Neural crest cell (in vitro differentiated cells): ENCODE data around the gene SEC23A. TPM values are rescaled to one million over a fixed set of nuclear protein-coding genes. Genes with fewer than 3 reads are reported as not detected.

ENCODE experiments used
- DNase-seq: peaks from one replicate; pipeline ENCODE4 v3.0.0; 2021; ENCODE audit warnings: low read depth, mixed read lengths, low spot score
- H3K27ac Mint-ChIP-seq: one replicate; pipeline ENCODE4 v1.8.0; 2021; ENCODE audit warnings: mild to moderate bottlenecking, mixed read lengths; ENCODE audit not compliant: unreplicated experiment
- H3K27me3 Mint-ChIP-seq: 2 replicates; pipeline ENCODE4 v1.8.0; 2021; ENCODE audit warnings: low read depth, mild to moderate bottlenecking, mixed read lengths
- H3K36me3 Mint-ChIP-seq: 2 replicates; pipeline ENCODE4 v1.8.0; 2021; ENCODE audit warnings: low read depth, mild to moderate bottlenecking, mixed read lengths
- H3K4me1 Mint-ChIP-seq: 2 replicates; pipeline ENCODE4 v1.8.0; 2021; ENCODE audit warnings: mixed read lengths
- H3K4me3 Mint-ChIP-seq: one replicate; pipeline ENCODE4 v1.8.0; 2021; ENCODE audit warnings: mild to moderate bottlenecking, mixed read lengths
- H3K9me3 Mint-ChIP-seq: 2 replicates; pipeline ENCODE4 v1.8.0; 2021; ENCODE audit warnings: mixed read lengths
- total RNA-seq: library from RNA; stranded (reverse); gene quantifications from 2 replicates; pipeline ENCODE4 v1.2.1, GENCODE V29; 2021
- TF ChIP-seq, protein P1 (sequence below): fragments of 200-600 bp; sonication (generic); conservative IDR thresholded peaks from 2 replicates; pipeline ENCODE4 v1.5.0; 2021; ENCODE audit warnings: antibody characterized with exemption, mild to moderate bottlenecking

The SEC23A gene
- total RNA-seq, 1 donor from 2014 or later = 70.6 TPM

DNA sequence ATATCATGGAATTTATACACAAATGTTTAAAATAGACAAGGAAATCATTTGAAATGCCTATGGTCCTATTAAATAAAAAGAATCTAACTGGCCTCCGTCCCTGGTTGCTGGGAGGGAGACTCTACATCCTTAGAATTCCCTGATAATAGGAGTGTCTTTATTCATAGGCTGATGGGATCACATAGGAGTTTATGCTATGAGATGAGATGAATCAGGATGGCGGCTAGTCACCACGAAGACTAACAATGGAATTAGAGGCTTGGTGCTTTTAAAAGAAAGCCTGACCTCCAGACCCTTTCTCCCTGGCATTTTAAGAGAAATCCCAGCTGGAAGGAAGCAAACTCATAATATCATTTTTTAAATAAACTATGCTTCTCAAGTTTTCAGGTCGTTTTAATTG, 69.7 kb downstream of the SEC23A start:
- Mint-ChIP-seq H3K9me3 (no peaks in the 10 kb centered on the region), H3K27ac (no peak overlapping the region), H3K27me3 (no peaks in the 10 kb centered on the region), H3K4me1 (peaks cover 5% of the 10 kb centered on the region), H3K36me3 (peaks cover 18% of the 10 kb centered on the region), H3K4me3 (no peak overlapping the region)
- no peak for DNase-seq
- TF ChIP-seq, protein P1, sequence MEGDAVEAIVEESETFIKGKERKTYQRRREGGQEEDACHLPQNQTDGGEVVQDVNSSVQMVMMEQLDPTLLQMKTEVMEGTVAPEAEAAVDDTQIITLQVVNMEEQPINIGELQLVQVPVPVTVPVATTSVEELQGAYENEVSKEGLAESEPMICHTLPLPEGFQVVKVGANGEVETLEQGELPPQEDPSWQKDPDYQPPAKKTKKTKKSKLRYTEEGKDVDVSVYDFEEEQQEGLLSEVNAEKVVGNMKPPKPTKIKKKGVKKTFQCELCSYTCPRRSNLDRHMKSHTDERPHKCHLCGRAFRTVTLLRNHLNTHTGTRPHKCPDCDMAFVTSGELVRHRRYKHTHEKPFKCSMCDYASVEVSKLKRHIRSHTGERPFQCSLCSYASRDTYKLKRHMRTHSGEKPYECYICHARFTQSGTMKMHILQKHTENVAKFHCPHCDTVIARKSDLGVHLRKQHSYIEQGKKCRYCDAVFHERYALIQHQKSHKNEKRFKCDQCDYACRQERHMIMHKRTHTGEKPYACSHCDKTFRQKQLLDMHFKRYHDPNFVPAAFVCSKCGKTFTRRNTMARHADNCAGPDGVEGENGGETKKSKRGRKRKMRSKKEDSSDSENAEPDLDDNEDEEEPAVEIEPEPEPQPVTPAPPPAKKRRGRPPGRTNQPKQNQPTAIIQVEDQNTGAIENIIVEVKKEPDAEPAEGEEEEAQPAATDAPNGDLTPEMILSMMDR = no peak

DNA sequence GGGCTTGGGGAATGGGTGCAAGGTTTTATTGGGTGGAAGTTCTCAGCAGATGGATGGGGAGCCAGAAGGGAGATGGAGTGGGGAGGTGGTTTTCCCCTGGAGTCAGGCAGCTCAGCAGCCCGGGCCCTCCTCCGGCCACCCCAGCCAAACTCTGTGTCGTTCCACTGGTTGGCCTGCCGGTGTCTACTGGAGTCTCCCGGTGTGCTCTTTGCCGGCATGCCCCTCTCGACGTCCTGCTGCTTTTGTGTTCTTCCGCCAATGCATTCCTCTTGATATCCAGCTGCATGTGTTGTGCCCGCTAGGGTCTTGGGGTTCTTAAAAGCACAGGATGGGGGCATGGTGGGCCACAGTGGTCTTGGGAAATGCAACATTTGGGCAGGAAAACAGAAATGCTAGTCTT, 72.8 kb downstream of the SEC23A start:
- DNase-seq = no peak
- TF ChIP-seq, protein P1 = no peak
- Mint-ChIP-seq H3K9me3 (no peaks in the 10 kb centered on the region), H3K27ac (no peak overlapping the region), H3K4me3 (no peak overlapping the region), H3K4me1 (peaks cover 13% of the 10 kb centered on the region), H3K36me3 (peaks cover 18% of the 10 kb centered on the region), H3K27me3 (no peaks in the 10 kb centered on the region)

DNA sequence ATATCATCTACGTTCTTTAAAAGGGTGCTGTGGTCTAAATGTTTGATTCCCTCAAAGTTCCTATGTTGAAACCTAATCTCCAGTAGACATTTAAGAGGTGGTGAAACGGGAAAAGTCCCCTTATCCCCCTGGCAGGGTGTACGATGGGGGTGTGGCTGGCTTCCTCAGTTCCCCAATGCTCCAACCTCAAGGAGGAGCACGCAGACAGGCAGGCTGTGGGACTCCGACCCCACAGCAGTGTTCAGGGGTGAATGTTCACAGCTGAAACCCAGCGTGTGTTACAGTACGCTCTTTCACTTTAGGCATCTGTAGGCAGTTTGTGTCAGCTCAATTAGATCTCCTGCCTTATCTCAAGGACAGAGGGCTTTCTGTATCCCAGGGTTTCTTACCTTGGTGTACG, 73.2 kb downstream of the SEC23A start:
- TF ChIP-seq, protein P1 = no peak
- Mint-ChIP-seq H3K27me3 (no peaks in the 10 kb centered on the region), H3K9me3 (no peaks in the 10 kb centered on the region), H3K27ac (peak overlapping the region; percentile 21), H3K4me1 (peaks cover 13% of the 10 kb centered on the region), H3K4me3 (no peak overlapping the region), H3K36me3 (peaks cover 18% of the 10 kb centered on the region)
- no peak for DNase-seq

DNA sequence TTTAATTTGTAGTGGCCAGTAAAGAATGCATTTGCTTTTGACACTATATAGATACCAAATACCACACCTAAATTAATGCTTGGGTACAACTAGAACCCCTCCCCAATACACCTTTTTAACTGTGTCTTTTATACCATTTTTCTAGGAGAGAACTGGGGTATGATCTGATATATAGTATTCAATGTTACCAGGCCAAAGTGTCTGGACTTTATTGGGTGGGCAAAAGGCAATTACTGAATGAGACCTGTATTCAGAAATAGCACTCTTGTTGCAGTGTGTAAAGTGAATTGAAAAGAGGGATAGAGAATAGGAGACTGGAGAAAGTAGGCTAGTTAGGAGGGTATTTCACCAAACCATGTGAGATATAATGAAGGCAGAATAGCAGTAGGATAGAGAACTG, 74.4 kb downstream of the SEC23A start:
- peaks cover 12% of the 10 kb centered on the region for H3K4me1 Mint-ChIP-seq
- no peak overlapping the region for H3K27ac Mint-ChIP-seq
- peaks cover 18% of the 10 kb centered on the region for H3K36me3 Mint-ChIP-seq
- no peaks in the 10 kb centered on the region for H3K9me3 Mint-ChIP-seq
- TF ChIP-seq, protein P1 = no peak
- H3K4me3 Mint-ChIP-seq = no peak overlapping the region
- no peaks in the 10 kb centered on the region for H3K27me3 Mint-ChIP-seq
- no peak for DNase-seq

DNA sequence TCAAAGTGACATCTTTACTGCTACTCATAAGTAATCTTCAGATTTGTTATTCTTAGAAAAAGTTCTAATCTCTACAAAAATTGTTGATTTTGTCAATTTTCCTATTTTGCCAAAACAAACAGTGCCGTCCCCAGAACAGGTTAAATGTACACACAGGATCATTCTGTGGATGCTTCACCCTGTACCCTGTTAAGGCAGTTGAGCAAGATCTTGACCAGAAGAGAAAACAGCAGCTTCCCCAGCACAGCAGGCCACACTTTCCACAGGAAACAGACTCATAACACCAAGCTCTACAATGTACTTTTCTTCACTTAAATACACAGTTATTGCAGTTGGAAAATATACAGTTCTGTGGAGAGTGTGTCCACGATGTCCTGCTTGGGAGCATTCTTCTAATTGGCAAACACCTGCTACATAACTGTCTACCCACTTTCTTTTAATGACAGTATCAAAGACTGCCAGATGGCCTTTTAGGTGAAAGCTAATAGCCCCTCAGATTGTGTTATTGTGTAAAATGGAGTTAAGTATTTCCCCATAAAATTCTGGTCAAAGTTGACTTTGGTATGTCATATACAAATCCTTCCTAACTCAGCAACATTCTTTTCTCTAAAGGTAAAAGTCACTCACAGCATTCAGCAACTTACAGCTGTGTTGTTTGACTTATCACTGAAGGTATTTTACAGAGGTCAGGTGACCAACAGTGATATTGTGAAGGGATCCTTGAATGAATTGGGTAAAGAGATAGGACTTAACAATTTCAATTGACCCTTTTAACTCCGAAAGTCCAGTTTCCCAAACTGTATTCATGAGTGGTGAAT, 77.0 kb downstream of the SEC23A start:
- TF ChIP-seq, protein P1 = no peak
- H3K36me3 Mint-ChIP-seq = peaks cover 17% of the 10 kb centered on the region
- no peak overlapping the region for H3K27ac Mint-ChIP-seq
- H3K4me3 Mint-ChIP-seq = no peak overlapping the region
- no peaks in the 10 kb centered on the region for H3K9me3 Mint-ChIP-seq
- no peaks in the 10 kb centered on the region for H3K27me3 Mint-ChIP-seq
- peaks cover 7% of the 10 kb centered on the region for H3K4me1 Mint-ChIP-seq
- no peak for DNase-seq
